GM19239 (cell line): Measurements from ENCODE around the gene SERPINA1.
"Not testable (repeated sequence)": the region's sequence is repeated elsewhere in the genome, so short reads cannot be mapped to it uniquely, and the experiment has no call there.

ENCODE experiments used
- DNase-seq: peaks from one replicate; pipeline ENCODE4 v3.0.0; 2011; ENCODE audit warnings: low spot score; ENCODE audit not compliant: insufficient read length
- FAIRE-seq: peaks from 2 replicates; lab custom pipeline; 2011; peaks lifted over from hg19 to GRCh38; lab: Jason Lieb, UNC

Gene SERPINA1

DNA sequence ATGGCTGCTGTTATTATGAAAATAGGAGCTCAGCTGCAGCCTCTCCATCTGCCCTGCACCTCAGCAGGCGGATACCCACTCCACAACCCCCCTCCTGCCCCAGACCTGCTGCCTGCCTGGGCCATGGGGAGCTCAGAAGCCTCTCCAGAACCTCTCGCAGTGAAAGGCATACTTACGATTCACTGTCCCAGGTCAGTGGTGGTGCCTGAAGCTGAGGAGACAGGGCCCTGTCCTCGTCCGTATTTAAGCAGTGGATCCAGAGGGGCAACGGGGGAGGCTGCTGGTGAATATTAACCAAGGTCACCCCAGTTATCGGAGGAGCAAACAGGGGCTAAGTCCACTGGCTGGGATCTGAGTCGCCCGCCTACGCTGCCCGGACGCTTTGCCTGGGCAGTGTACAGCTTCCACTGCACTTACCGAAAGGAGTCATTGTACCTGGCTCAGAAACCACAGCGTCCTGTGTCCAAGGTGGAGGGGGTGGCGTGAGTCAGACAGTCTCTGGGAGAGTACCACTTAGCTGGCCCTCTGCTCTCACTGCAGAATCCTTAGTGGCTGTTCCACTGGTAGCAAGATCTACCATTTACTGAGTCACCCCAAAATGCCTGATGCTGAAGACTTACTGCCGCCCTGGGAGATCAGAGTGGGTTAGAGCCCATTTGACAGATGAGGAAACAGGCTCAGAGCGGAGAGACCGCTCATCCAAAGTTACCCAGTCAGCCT lies at the start of gene SERPINA1:
TSS of gene SERPINA1 (minus strand) at position 219 of the 720 bp plus-strand sequence. CDS start 5,365 bp downstream, outside the sequence.
- FAIRE-seq (no peak), DNase-seq (no peak)

DNA sequence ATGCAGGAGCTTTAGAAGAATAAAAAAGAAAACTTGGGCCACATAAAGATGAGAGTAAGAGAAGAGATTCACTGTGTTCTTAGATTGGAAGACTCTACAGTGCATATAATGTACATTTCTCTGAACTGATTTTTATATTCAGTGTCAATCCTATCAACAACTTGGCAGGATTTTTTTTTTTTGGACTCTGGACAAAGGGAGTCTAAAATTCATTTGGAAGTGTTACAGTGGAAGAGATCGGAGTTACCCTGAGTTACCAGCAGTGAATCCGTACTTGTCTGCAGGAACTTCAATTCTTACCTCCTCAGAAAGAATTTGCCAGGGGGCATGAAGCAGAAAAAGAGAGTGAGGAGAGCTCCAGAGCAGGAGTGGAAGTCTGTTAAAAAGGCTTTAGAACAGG lies 40.2 kb upstream of the SERPINA1 start:
- DNase-seq (no peak), FAIRE-seq (no peak)

DNA sequence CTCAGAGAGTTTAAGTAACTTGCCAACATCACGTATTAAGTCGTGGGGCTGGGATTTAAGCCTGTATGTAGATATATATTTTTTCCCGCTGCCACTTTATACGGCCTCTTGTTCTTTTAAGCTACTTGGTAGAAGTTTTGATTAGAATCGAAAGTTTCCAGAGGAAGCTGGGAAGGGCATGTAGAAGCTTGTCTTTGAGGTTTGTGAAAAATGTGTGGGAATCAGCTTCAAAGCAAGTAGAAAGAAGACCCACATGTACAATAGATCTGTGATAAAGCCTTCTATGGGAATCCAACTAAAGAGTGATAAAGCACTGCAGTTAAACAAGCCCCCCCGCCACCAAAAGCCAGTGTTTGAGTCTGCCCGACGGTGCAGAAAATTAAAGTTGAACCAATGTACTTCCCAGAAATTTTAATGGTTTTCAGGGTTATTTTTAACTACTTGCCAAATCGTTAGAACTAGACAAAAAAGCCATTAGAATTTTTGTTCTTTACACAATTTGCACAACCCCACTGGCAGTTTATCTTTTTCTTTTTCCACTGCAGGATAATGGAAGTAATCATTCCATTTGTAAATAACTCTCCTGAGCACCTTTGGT lies 38.7 kb upstream of the SERPINA1 start:
- FAIRE-seq (no peak), DNase-seq (no peak)

DNA sequence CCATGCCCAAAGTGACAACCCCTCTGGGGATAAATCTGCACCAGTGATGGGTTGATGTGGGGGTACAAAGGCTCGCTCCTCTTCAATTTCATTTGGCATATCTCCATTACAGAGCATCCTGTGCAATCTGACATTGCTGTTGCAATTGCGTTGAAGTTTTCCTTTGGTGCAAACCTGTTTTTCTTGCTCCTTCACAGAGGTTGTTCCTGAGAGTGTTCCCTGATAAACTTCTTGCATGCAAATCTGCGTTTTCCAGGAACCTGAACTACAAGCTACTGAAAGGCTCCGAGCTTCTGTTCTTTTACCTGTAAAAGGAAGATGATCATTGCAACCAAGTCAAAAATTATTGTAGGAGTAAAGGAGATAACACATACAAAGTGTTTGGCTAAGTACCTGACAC lies 38.1 kb upstream of the SERPINA1 start:
- DNase-seq, result no peak
- no peak for FAIRE-seq

DNA sequence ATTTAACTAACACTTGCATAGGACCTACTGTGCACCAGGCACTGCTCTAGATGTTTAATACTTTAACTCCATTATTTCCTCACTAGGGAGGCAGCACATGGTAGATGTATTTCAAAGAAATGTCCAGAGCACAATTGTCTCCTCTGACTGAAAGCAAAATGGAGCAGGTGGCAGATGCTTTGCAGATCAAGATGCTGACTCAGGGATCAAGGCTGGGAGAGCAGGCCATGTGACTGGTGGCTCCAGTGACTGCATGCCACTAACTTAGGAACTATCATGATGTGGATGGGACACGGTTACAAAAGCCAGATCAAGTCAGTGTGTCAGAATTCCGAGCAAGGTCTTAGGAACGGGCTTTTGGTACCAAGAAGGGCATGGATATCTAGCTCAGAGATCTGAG lies 36.0 kb upstream of the SERPINA1 start:
- FAIRE-seq (no peak), DNase-seq (no peak)

DNA sequence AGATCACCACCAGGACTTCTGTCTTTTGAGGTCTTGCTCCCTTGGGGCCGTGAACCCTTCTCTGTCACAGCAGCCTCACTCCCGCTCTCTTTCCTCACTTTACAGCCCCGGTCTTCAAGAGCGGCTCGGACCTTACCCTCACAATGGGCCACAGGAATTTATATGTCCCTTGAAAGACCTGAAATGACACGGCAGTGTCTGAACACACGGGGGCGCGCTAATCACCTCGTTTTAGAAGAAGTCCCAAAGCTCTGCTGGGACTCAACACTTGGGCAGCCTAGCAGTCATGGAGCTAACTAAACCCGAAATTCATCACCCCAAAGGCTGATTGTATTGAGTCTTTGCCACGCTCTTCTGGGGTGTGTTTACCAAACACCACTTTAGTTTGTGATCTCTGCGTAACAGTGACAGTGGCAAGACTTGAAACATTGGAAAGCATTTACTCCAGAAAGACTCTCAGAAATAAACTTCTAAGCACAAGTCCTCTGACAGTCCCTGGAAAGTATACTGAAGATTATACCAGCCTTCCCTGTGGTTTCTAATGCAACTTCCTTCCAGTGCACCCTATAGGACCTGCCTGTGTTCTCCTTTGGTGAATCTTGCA lies 35.2 kb upstream of the SERPINA1 start:
- FAIRE-seq, result no peak

DNA sequence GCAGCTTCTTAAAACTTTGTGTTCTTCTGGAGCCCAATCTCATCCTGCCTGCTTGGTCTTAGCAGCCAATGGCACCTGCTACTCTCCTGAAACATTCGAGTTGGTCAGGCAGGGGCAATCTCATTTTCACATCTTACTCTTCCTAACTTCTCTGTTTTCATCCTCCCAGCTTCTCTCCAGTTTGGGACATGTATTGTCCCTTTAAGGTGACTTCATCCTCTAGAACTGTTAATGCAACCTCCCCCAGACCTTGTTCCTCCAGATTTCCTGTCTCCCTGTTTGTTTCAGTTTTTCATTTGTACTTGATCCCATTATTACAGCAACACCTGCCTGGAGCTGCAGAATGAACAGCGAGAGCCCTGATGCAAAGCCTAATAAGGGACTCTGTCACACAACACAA lies 32.9 kb upstream of the SERPINA1 start:
- FAIRE-seq, result no peak
- DNase-seq, result no peak

More for the DNA sequence above, 35.2 kb upstream of the SERPINA1 start:
- DNase-seq, result peak; percentile 32

DNA sequence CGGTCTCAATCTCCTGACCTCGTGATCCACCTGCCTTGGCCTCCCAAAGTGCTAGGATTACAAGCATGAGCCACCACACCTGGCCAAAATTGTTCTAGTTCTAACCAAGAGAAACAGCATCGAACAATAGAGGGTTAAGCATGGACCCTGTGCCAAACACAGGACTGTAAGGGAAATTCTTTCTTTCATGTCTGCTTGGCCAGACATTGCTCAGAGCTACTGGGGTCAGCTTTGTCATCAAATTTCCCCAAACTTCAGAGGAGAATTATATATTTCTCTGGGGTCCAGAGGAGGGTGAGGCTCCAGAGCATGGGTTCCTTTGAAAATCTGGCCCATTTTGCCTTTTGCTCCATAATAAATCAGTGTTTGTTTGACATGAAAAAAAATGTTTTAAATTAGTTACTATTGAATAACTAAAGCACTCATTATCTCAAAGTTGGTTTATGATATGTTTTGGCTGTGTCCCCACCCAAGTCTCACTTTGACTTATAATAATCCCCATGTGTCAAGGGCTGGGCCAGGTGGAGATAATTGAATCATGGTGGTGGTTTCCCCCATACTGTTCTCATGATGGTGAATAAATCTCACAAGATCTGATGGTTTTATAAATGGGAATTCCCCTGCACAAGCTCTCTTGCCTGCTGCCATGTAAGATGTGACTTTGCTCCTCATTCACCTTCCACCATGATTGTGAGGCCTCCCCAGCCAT lies 29.2 kb upstream of the SERPINA1 start:
- DNase-seq, FAIRE-seq: not testable (repeated sequence)

DNA sequence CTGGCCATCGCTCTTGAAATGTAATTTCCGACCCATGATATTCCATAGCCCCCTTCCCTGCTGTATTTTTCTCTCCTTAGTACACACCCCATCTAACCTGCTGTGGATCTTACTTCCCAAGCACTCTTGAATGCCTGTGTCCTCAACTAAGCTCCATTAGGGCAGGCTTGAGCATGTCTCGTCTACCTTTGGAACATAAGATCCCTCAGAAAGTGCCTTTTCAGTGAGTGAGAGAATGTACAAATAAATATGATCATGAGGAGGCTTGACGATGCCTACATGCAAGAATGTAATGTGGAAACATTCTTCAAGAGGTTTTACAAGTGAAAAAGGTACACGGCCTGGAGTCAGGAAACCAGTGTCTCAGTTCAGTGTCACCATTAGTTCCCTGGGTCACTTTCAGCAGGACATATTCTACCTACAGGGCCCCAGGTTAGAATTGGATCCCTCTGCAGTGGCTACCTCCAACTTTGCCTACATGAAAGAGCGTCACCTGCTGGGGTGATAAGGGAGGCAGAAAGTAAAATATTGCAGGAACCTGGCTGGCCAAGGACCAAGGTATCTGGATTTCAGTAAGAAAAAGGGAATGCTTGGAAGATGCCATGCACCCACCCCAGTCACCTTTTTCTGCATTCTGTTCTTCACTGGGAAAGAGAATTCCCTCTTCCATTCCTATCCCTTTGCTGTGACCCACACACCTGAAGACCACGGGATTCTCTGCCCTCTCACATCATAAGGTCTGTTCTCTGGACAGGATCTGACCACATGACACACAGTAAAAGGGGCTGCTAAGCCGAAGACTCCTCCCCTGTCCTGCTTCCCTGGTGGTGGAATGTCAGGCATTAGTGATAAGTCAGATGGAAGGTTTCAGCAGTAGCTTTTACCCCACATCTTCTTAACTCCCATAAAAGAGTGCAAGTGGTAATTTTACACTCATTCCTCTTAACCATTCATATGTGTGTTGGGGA lies 24.6 kb upstream of the SERPINA1 start:
- FAIRE-seq, result no peak
- DNase-seq, result no peak

DNA sequence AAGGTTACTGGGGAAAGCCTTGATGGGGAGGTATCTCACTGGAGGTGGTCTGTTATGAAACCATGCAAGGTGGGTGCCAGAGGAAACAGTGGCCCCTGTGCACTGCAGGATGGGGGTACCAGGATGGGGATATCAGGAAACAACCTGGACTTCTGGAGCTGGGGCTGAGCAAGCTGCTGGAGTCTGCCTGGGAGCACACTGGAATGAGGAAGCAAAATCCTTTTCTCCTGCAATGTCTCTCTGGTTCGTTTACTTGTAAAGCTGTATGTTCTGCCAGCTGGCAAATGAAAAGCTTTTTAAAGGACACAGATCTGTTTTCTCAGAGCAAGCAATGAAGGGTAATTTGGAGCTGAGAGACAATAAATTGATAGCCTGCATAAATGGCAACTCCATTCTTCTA lies 23.2 kb upstream of the SERPINA1 start:
- no peak for DNase-seq
- no peak for FAIRE-seq

DNA sequence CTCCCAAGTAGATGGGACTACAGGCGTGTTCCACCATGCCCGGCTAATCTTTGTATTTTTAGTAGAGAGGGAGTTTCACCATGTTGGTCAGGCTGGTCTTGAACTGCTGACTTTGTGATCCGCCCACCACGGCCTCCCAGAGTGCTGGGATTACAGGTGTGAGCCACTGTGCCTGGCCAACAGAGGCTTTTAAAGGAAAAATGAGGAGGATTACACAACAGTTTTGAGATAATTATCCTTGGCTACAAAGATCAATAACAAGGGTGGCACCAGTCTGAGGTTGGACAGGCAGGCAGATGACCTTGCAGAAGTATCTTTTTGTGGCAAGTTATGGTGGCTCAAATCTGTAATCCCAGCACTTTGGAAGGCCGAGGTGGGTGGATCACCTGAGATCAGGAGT lies 21.0 kb upstream of the SERPINA1 start:
- not testable (repeated sequence) for DNase-seq, FAIRE-seq

DNA sequence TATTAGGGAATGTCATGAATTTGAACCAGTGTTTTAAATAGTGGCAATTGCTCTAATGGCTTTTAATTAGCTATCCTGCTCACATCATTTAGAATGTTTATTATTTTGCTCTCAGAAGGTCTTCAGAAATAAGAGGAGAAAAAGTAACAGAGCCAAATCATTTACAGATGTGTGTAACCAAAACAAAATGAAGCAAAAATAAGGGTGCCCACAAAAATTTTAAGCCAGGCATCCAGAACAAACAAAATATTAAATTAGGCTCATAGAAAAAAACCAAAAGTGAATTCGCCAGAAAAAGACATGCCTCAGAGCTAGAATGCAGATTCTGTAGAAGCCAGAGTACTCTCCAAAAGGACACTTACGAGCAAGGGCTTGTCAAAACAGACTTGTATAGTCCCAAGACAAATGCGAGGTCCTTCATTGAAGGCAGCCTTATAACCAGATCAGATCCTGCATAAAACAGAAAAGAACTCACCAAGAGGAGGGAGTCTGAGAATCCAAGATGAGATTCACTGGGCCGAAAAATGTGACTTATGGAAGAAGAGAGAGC lies 20.2 kb upstream of the SERPINA1 start:
- FAIRE-seq (no peak), DNase-seq (no peak)

DNA sequence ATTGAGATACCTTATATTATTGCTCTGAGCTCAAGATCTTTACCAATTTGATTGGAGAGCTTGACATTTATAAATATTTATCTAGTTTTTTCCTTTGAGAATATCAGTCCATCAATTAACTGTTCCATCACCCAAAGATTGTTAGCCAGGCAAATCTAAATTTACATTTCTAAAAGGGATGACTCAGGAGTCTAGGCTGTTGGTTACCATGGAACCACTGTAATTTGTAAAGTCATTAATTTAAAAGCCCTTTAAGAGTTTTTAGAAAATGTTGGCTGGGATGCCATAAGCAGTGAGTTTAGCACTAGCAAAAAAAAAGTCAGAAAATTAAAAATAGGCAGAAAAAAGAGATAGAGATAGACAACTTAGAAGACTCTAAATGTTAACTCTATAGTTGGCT lies 19.5 kb upstream of the SERPINA1 start:
- no peak for FAIRE-seq

DNA sequence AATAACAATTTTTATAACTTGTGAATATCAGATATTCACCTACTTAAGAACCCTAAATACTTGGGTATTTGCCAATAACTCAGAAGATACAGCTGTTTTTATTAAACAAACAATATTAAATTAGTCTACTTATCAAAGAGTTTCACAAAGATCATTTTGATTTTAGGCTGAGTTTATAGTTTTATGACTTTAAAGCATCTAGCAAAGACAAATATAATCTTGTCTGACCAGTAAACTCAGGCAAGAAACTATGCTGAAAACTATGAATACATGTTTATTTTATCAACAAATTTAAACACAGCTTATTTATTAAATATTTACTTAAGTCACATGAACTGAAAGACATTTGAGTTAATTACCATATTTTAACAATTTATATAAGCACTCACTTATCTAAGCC lies 18.5 kb upstream of the SERPINA1 start:
- no peak for FAIRE-seq
- DNase-seq, result no peak

More for the DNA sequence above, 19.5 kb upstream of the SERPINA1 start:
- no peak for DNase-seq

DNA sequence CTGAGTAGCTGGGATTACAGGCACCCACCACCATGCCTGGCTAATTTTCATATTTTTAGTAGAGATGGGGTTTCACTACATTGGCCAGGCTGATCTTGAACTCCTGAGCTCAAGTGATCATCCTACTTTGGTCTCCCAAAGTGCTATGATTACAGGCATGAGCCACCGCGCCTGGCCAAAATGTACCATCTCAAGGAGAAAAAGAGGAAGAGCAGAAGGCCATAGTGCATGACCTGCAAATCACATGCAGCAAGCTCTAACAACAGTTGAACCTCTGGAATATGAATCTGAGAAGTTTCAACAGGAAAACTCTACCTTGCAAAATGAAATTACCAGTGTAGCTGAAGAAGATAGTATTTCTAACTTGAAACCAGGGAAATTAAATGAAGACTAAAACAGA lies 17.1 kb upstream of the SERPINA1 start:
- FAIRE-seq (no peak), DNase-seq (no peak)

DNA sequence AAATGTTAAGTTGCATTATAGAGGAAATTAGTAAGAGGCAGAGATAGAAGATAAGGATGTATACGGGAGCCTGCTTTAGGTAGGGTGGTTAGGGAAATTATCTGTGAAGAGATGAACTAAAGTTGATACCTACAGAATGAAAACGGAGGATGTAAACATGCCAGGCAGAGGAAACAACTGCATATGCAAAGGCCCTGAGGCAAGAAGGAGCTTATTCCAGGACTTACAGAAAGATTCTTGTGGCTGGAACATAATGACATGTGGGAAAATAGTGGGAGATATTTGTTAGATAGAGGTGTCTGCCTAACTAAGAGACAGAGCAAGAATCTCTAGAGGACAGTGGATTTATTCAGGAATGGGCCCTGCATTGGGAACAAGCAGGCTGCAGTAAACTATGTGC lies 16.2 kb upstream of the SERPINA1 start:
- FAIRE-seq (no peak), DNase-seq (no peak)

DNA sequence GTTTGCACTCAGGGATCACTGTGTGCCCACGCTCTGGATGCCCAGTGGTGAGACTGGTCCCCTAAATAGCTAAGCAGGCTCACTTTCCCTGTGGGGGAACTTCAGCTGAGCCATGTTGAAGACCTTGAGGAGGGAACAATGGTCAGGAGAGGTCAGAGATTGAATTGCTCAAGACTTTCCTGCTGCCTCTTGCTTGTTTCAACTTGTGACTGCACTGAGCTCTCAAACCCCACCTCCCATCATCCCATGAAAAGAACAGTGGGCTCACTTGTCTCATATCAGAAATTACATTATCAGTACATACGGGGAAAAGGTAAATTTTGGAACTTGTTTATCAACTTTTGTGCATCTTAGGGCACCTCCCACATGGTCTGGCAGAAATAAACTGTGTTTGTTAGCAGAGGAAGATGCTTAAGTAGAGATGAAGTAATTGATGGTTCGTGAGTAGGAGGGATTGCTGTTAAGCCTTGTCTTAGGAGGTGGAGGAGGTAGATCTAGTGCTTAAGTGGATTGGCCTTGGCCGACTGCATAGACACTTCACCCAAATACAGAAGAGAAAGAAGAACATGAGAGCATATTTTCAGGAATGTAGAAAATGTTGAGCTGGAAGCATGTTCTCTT lies 15.0 kb upstream of the SERPINA1 start:
- no peak for FAIRE-seq

DNA sequence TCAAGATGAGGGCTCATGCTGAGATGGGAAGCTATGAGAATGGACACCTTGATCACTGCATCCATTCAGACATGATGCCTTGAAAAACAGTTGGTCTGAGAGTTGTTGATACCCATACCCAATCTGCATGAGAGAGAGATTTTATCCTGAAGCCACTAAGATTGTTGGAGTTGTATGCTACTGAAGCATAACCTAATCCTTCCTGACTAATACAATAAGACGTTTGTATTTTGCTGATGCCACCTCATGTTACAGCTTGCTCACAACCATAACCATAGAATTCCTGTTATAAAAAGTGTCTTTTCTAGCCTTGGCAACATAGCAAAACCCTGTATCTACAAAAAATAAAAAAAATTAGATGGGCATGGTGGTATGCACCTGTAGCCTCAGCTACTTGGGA lies 12.7 kb upstream of the SERPINA1 start:
- no peak for DNase-seq

More for the DNA sequence above, 15.0 kb upstream of the SERPINA1 start:
- no peak for DNase-seq

DNA sequence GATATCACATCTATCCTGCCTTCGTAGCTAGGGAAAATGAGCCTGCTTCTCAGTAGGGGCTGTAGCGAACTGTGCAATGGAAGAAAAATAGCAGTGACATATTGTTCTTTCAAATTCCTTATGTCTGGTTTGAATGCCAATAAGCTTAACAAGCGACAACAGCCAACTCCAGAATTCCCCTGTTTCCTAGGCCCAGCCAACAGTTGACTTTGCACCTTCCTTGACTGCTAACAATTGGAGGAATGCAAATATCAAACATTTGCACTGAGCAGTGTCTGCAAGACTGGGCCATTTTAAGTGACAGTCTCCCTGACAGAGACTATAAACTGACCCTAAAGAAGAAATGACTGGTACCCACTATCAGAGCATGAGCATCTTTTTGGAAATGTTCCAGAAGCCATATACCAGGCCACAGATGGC lies 12.0 kb upstream of the SERPINA1 start:
- DNase-seq, result no peak
- FAIRE-seq, result no peak

More for the DNA sequence above, 12.7 kb upstream of the SERPINA1 start:
- FAIRE-seq, result no peak
